ENCODE data around the gene ZNF618.

DNA sequence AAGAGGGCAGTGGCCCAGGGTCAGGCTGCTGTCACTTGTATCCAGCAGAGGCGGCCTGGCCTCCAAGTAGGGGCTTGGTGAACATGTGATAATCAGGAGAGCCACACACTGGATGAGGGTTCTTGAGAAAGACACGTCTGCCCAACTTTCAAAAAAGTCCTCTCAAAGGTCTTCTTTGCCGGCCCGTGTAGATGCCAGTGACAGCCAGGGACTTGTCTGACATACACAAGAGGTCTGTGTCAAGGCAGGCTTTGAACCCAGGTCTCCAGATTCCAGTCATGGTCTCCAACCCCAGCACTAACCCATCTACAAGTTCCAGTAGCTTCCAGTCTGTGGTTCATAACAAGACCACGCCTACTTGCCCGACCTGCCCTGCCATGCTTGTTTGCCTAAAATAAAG is 209.9 kb downstream of the ZNF618 start:
- TF ChIP-seq, protein P1, sequence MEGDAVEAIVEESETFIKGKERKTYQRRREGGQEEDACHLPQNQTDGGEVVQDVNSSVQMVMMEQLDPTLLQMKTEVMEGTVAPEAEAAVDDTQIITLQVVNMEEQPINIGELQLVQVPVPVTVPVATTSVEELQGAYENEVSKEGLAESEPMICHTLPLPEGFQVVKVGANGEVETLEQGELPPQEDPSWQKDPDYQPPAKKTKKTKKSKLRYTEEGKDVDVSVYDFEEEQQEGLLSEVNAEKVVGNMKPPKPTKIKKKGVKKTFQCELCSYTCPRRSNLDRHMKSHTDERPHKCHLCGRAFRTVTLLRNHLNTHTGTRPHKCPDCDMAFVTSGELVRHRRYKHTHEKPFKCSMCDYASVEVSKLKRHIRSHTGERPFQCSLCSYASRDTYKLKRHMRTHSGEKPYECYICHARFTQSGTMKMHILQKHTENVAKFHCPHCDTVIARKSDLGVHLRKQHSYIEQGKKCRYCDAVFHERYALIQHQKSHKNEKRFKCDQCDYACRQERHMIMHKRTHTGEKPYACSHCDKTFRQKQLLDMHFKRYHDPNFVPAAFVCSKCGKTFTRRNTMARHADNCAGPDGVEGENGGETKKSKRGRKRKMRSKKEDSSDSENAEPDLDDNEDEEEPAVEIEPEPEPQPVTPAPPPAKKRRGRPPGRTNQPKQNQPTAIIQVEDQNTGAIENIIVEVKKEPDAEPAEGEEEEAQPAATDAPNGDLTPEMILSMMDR (conservative IDR thresholded peaks at IDR 0.05; ENCODE audit: low read length) = no peak
- no peak for TF ChIP-seq EZH2phosphoT487 (IDR thresholded peaks at IDR 0.05; ENCODE audit: borderline replicate concordance, low read depth, low read length)
